Ishikawa (cell line): ENCODE measurements around the gene MEI4.

Experiments
- CEBPB ChIP-seq: IDR thresholded peaks from 2 replicates; pipeline ENCODE4 v1.6.1; 2012
- CREB1 ChIP-seq: IDR thresholded peaks from 2 replicates; pipeline ENCODE4 v1.6.1; 2012; ENCODE audit warnings: low read depth
- EGR1 ChIP-seq: IDR thresholded peaks from 2 replicates; pipeline ENCODE4 v1.6.1; 2012
- EP300 ChIP-seq: IDR thresholded peaks from 2 replicates; pipeline ENCODE4 v1.6.1; 2012; ENCODE audit warnings: borderline replicate concordance
- FOXM1 ChIP-seq: IDR thresholded peaks from 2 replicates; pipeline ENCODE4 v1.6.1; 2012; ENCODE audit warnings: low read depth, borderline replicate concordance
- NFIC ChIP-seq: IDR thresholded peaks from 2 replicates; pipeline ENCODE4 v1.6.1; 2012
- RAD21 ChIP-seq: IDR thresholded peaks from 2 replicates; pipeline ENCODE4 v1.6.1; 2012; ENCODE audit warnings: low read depth
- TAF1 ChIP-seq: IDR thresholded peaks from 2 replicates; pipeline ENCODE4 v1.6.1; 2012; ENCODE audit warnings: low read depth, mild to moderate bottlenecking
- TCF12 ChIP-seq: IDR thresholded peaks from 2 replicates; pipeline ENCODE4 v1.6.1; 2012; ENCODE audit warnings: low read depth
- TEAD4 ChIP-seq: IDR thresholded peaks from 2 replicates; pipeline ENCODE4 v1.6.1; 2012
- YY1 ChIP-seq: IDR thresholded peaks from 2 replicates; pipeline ENCODE4 v1.6.1; 2012; ENCODE audit warnings: low read depth
- ZBTB7A ChIP-seq: IDR thresholded peaks from 2 replicates; pipeline ENCODE4 v1.6.1; 2012; ENCODE audit warnings: low read depth
- TF ChIP-seq, protein P1 (sequence below): IDR thresholded peaks from 2 replicates; pipeline ENCODE4 v1.6.1; 2012; ENCODE audit warnings: low read depth, mild to moderate bottlenecking
- TF ChIP-seq, protein P2 (sequence below): IDR thresholded peaks from 2 replicates; pipeline ENCODE4 v1.6.1; 2012
- TF ChIP-seq, protein P3 (sequence below): IDR thresholded peaks from 2 replicates; pipeline ENCODE4 v1.6.1; 2012

Gene MEI4, protein sequence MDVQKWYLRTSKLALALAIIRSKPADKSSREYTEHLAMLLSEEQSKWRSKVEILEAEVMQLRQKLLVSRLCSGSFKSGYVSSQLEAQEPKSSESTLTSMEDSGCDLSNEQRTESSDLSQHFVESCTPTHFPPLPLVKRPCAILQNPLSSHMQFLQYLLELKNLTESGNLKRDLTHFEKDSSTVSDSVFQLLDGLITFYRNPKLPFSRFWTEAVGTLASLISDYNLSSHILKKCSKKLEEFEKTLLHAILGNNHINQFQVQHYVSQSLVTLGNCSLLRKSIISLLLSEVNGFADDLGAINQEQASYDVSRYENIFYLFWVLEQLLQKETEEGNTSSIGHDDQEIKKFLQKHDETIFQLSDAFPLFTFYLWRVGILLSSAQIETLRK

DNA sequence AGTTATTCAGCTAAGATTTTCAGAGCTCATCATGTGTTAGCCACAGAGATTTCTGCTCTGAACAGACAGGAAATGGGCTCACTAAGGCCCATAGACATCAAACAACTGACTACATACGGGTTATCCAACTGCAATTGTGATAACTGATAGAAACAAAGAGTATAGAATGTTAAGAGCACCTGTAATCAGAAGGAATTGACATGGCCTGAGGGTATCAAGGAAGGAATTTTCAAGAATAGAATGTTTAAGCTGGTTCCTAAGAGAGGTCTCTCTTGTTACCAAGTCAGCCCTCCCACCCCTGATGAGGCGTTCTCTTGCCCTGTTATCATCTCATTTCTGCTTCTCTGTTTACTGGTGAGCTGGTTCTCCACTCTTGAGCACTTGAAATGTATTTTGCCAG is at the start of gene MEI4:
Gene MEI4 (plus strand): TSS at position 301 of the 400 bp plus-strand sequence. CDS start 37,633 bp downstream, outside the sequence.
- TF ChIP-seq EP300 (no peak), YY1 (no peak), CEBPB (no peak)
- TF ChIP-seq, protein P1, sequence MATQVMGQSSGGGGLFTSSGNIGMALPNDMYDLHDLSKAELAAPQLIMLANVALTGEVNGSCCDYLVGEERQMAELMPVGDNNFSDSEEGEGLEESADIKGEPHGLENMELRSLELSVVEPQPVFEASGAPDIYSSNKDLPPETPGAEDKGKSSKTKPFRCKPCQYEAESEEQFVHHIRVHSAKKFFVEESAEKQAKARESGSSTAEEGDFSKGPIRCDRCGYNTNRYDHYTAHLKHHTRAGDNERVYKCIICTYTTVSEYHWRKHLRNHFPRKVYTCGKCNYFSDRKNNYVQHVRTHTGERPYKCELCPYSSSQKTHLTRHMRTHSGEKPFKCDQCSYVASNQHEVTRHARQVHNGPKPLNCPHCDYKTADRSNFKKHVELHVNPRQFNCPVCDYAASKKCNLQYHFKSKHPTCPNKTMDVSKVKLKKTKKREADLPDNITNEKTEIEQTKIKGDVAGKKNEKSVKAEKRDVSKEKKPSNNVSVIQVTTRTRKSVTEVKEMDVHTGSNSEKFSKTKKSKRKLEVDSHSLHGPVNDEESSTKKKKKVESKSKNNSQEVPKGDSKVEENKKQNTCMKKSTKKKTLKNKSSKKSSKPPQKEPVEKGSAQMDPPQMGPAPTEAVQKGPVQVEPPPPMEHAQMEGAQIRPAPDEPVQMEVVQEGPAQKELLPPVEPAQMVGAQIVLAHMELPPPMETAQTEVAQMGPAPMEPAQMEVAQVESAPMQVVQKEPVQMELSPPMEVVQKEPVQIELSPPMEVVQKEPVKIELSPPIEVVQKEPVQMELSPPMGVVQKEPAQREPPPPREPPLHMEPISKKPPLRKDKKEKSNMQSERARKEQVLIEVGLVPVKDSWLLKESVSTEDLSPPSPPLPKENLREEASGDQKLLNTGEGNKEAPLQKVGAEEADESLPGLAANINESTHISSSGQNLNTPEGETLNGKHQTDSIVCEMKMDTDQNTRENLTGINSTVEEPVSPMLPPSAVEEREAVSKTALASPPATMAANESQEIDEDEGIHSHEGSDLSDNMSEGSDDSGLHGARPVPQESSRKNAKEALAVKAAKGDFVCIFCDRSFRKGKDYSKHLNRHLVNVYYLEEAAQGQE = no peak

DNA sequence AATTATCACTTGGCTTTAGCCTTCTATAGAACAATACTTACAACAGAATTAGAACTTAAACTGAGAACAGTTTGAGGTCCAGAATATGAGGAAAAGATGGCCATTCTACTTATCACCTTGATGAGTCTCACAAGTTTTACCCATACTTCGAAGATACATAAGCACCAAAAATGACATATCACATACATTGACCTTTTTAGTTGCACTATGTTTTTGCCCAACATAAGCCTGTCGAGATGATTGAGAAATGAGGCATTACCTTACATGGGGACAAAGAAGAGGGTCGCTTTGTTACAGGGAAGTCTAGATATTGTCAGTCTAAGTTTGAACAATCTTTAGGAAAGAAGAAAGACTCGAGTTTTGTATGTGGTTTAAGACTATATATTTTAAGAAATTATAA is 48.4 kb upstream of the MEI4 start:
- TF ChIP-seq FOXM1 (no peak), EP300 (no peak)

DNA sequence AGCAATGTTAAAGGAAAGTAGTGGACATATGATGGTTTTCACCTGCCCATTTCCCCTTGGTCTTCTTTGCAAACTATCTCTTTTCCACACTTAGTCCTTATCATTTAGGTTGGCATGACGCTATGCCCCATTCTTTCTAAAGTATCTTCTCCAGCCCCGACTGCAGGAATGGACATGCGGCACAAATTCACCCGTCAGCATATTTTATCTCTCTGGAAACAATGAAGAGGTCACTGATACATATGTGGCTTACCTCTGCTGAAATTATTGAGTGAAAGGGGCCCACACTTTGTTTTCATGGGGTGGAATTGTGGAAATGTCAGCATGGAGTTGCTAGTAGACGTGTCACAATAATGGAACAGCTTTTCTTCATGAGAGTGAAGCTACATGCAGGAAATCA is 45.8 kb upstream of the MEI4 start:
- TF ChIP-seq TAF1 (no peak), RAD21 (no peak), FOXM1 (no peak)
- TF ChIP-seq, protein P2, sequence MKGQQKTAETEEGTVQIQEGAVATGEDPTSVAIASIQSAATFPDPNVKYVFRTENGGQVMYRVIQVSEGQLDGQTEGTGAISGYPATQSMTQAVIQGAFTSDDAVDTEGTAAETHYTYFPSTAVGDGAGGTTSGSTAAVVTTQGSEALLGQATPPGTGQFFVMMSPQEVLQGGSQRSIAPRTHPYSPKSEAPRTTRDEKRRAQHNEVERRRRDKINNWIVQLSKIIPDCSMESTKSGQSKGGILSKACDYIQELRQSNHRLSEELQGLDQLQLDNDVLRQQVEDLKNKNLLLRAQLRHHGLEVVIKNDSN = no peak

DNA sequence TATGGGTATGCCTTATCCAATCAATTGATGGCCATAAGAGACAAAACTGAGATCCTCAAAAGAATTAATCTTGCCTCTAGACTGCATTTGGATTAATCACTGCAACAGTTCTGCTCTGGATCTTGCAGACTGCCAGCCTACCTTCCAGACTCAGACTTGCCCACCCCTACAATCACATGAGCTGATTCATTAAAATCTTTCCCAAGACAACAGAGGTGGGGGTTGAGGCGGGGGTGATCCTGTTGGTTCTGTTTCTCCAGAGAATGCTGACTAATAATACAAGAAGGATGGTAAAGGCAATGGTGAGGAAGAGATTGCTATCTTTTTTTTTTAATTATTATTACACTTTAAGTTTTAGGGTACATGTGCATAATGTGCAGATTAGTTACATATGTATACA is 43.7 kb upstream of the MEI4 start:
- TF ChIP-seq, protein P1 = no peak
- TF ChIP-seq EP300 (no peak), TAF1 (no peak), NFIC (no peak), CEBPB (no peak), ZBTB7A (no peak), TEAD4 (no peak), FOXM1 (no peak), RAD21 (no peak), YY1 (no peak), EGR1 (no peak), TCF12 (no peak), CREB1 (no peak)
- TF ChIP-seq, protein P3, sequence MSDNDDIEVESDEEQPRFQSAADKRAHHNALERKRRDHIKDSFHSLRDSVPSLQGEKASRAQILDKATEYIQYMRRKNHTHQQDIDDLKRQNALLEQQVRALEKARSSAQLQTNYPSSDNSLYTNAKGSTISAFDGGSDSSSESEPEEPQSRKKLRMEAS = no peak
- TF ChIP-seq, protein P2 = no peak

DNA sequence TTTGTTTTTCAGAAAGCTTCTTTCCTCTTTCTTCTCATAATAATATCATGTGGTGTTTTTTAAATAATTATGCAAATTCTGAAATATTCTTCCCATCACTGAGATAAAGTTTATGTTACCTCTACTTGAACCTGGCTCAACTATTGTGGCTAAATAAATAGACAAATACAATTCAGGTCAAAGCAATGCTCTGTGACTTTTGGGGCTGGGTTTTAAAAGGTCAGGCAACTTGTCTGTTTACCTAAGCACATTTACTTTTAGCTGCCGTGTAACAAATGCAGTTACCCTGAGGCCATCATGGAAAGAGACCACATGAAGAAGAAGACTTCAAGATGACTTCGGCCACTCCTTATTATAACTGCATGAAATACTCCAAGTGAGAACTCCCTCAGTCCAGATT is 33.7 kb upstream of the MEI4 start:
- TF ChIP-seq, protein P2 = no peak
- TF ChIP-seq EP300 (no peak), EGR1 (no peak), CREB1 (no peak), TCF12 (no peak)
- TF ChIP-seq, protein P1 = no peak
